Activated CD8-positive, alpha-beta memory T cell treated with anti-CD3 and anti-CD28 coated beads, Interleukin-2, amount 50 U/mL, for 1 hour (primary cell): ENCODE data around the gene CFAP99.
"Not testable (repeated sequence)": the region's sequence is repeated elsewhere in the genome, so short reads cannot be mapped to it uniquely, and the experiment has no call there.

ENCODE experiments used
- DNase-seq: peaks from one replicate; pipeline ENCODE4 v3.0.0-alpha.2; 2020; ENCODE audit errors: extremely low read depth

The CFAP99 gene

GRCh38 chr4:2429945-2430757, 11.4 kb downstream of the CFAP99 start:
- DNase-seq: not testable (repeated sequence)

- no peak for DNase-seq
Measured at GRCh38 chr4:2432004-2432403, 13.2 kb downstream of the CFAP99 start.

- no peak for DNase-seq
Measured at GRCh38 chr4:2432991-2433530, 14.3 kb downstream of the CFAP99 start.

DNA sequence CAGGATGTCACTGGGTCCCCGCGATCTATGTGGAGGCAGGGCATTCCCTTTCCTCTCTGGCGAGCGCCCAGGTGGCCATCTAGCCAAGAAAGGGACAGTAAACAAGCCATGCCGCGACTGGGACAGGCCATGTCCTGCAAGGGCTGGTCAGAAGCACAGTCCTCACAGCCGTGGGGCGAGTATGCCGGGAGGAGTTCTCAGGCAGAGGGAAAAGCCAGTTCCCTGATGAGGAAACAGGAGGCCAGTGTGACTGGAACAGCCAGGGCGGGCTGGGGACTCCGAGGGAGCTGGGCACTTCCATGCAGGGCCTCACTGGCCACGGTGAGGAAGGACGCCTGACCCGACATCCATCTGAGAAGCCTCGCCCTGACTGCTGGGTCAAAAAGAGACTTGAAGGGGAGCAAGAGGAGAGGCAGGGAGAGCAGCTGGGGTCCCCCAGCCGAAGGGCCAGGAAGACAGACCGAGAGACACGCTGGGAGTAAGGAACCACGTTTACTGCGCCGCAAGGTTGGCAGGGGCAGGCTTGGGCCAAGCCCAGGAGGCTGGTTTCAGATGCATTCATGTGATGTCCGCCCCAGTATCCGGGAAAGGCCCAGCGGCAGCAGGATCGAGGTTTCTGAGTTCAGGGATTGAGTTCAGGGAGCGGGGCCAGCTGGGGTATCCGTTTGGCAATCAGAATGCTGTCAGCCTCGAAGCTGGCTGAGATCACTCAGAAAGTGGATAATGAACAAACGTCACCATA, 15.0 kb downstream of the CFAP99 start:
- no peak for DNase-seq

DNA sequence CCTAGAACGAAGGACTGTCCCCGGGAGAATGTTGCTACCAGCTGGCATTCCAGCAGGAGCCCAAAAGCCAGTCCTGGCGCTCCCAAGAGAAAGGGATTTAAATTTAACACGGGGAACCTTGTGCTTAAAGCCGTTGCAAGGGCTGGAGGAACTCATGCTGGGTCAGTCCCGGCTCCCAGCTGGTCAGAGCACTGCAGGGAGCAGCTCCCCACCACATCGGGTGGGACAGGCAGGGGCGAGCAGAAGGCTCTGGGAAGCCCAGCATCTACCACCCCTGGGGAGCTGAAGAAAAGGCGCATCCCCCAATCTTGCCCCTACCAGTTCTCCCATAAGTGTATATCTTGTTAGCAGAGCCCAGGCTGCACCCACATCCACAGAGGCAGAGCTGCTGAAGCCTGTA, 15.7 kb downstream of the CFAP99 start:
- no peak for DNase-seq

DNA sequence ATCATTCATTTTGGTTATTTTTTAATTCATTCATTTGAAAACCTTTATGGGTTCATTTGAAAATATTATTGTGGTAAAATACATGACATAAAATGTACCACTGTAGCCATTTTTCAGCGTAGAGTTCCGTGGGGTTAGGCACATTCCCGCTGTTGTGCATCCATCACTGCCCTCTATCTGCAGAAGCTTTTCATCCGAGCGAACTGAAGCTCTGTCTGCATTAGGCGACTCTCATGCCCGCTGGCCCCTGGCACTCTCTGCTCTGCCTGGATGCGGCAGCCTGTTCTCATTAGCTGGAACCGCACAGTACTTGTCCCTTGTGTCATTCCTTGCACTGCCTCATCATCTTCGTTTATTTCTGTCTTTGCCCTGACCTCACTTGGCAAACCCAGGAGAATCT, 17.5 kb downstream of the CFAP99 start:
- no peak for DNase-seq

GRCh38 chr4:2436761-2437474, 18.2 kb downstream of the CFAP99 start:
- no peak for DNase-seq

GRCh38 chr4:2437475-2438215, 18.9 kb downstream of the CFAP99 start:
- no peak for DNase-seq

DNA sequence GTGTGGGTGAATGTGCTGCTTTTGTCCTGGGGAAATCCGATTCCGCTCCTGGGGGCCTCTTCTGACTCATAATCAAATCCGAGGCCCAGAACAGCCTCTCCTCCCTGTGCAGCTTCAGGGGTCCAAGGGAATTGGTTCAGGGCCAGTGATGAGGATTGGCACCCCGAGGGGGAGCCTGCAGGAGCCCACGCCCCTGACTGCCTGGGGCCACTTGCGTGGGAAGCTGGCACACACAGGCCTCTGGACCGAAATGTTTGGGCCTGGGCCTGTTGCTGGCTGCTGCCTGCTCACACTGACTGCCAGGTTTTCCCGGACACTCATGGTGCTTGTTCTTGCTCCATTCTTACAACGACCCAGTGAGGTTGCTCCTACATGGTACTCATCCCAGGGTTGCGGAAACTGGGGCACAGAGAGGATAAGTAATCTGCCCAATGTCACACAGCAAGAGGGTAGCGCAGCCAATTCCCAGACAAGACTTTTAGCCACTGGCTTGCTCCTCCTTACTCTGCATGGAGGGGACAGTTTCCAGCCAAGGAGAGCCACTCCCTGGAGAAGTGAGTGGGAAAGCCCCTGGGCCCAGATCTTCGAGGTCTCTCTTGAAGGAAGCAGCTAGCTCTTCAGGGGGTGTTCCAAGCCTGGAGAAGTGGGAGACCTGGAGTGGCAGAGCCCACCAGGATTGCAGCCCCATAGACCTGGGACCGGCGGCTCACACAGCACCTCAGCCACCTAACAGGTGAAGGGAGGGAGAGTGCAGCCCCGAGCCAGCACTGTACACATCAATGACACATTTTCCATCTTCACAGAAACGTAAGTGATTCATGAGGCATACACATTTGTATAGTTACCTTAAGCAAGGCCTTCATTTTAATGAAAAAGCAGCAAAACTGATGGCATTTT, 20.3 kb downstream of the CFAP99 start:
- DNase-seq: no peak

DNA sequence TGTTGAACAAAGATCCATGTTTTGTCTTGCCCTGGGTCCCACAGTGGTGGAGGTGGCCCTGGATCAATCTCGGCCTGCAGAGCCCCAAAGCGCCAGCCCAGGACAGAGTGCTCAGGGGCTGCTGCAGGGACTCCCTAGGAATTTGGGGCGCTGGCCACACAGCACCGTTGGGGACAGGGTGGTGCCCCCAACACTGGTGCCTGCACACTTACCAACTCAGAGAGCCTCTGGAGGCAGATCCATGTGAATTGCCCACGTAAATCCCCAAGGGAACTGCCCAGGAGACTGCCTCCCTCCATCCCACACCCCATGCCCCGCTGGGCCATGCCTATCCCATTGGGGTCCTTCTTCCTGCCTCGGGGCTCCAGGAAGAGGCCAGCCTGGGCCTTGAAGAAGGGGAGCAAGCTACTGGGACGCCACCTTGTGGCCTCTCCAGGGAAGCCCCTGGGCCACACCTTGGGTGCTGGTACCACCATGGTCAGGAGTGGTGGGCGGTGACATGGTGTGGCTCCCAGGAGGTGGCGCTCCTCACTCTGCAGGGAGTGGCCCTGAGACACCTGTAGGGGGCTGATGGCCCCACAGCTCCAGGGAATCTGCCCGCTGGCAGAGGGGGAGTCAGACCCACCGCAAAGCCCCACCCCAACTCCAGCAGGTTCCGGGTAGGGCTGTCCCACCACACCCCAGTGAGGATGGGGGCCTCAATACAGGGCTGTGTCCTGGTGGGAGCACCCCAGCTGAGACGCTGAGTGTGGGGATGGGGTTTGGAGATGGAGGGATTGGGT, 22.8 kb downstream of the CFAP99 start:
- no peak for DNase-seq

GRCh38 chr4:2442175-2442993, 23.6 kb downstream of the CFAP99 start:
- no peak for DNase-seq

DNA sequence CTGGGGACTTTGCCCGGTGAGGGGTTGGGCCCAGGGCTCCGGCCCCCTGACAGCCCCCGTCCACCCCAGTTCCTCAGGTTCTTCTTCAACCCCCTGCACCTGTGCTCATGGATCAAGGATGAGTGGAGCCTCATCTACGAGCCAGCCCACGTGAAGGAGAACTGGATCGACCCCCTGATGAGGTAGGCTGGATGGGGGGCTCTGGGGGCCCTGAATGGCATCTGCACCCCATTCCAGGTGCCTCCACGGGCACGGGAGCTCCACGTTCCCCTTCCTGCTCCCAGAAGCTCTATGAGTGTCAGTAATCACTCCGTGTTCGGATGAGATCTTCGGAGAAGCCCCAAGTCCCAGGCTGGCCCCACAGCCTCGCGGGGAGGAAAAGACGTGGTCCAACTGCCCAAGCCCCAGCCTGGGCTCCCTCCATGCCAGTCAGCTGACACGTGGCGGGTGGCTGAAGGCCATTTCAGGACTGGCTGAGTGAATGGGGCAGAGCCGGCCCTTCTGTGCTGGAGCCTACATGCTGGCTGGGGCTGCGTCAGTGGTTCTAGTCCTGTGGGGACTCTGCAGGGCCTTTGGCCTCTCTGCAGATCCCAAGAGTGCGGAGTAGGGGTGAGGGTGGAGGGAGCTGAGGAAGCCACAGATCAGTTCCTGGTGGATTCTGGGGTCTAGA, 24.4 kb downstream of the CFAP99 start:
- no peak for DNase-seq

DNA sequence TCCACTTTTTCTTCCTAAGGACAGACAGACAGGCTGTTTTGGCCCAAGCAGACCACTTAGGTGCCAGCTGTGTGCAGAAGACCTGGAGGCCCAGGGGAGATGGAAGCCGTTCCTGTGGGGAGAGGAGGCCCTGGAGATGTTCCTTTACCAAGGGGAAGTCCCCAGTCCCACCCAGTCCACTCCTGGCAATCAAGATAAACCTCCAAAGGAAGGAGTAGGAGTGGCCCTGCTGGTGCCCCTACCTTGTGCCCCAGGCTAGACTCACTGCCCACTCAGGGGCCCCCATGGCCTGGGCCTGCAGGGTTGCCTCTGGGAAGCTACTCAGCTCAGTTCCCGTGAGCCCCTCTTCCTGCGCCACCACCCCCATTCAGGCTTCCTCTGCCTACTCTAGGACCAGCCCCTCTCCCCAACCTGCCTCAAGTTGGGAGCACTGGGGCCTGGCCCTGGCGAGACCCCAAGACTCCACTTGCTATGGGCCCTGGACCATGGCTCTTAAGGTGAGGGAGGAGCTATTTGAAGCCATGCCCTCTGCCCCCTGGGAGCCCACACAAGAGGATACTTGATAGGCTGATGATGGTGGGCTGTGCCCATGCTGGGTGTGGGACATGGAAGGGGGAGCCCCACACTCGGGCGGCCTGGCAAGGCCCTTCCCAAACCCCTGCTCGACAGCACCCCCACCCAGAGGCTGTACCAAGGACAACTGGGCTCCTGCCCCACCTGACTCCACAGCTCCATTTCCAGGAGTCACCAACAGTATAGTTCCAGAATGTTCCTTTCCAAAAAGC, 25.4 kb downstream of the CFAP99 start:
- DNase-seq: no peak

DNA sequence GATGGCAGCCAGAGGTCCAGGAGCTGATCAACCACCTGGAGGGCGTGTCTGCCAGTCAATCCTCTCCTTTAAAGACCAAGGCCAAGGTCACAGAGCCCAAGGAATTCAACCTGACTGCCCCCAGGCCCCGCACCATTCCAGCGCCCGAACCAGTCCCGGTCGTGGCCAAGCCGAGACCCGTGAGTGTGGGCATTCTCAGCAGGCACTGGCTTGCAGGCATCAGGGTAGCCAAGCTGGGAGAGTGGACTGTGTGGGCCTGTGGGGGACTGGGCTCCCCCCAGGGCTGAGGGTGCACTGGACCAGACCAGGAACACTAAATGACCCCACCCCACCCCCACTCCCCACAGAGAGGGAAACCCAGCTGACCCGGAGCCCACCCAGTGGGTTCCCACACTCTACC, 26.4 kb downstream of the CFAP99 start:
- no peak for DNase-seq

DNA sequence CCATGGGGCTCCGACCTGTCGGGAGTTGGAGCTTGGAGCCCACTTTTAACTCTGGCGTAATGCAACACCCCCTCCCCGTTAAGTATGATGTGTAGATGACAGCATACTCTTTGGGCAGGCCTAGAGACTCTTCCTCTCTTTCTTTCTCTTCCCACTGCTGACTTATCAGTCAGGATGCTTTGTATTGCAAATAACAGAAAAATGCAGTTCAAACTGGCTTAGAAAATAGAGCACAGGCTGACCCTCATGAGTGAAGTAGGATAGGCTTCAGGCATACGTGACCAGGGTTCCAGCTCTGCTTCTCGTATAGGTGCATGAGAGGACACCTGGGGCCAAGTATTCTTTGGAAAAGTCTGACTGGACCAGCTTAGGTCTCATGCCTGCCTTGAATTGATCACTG, 26.8 kb downstream of the CFAP99 start:
- no peak for DNase-seq

GRCh38 chr4:2446656-2447564, 28.2 kb downstream of the CFAP99 start:
- no peak for DNase-seq
